Stimulated activated CD4-positive, alpha-beta T cell treated with anti-CD3 and anti-CD28 coated beads, Interleukin-4, amount 100 ng/mL, for 4 hours (primary cell): ENCODE measurements around the gene DLGAP1.

Experiments
- DNase-seq, 2 experiments: peaks; one replicate each; pipeline ENCODE4 v3.0.0-alpha.2; 2020

DLGAP1 gene

GRCh38 chr18:3649135-3649632 is 805.9 kb downstream of the DLGAP1 start:
- DNase-seq = no peak

GRCh38 chr18:3648641-3649040 is 806.5 kb downstream of the DLGAP1 start:
- DNase-seq = no peak

- DNase-seq = no peak
Measured at GRCh38 chr18:3648200-3648599, 806.9 kb downstream of the DLGAP1 start.

GRCh38 chr18:3647636-3648035 is 807.5 kb downstream of the DLGAP1 start:
- DNase-seq = no peak

GRCh38 chr18:3645384-3646156 is 809.5 kb downstream of the DLGAP1 start:
- no peak for DNase-seq

GRCh38 chr18:3634250-3634939 is 820.7 kb downstream of the DLGAP1 start:
- DNase-seq = no peak

GRCh38 chr18:3631887-3632286 is 823.2 kb downstream of the DLGAP1 start:
- no peak for DNase-seq

- no peak for DNase-seq
Measured at GRCh38 chr18:3626929-3627458, 828.1 kb downstream of the DLGAP1 start.

- no peak for DNase-seq
Measured at GRCh38 chr18:3625742-3626091, 829.4 kb downstream of the DLGAP1 start.

GRCh38 chr18:3624935-3625741 is 830.0 kb downstream of the DLGAP1 start:
- peak; percentile 45 to 76 for DNase-seq

GRCh38 chr18:3624546-3624934 is 830.6 kb downstream of the DLGAP1 start:
- DNase-seq = no peak

GRCh38 chr18:3623769-3624545 is 831.1 kb downstream of the DLGAP1 start:
- no peak for DNase-seq

GRCh38 chr18:3620146-3621119 is 834.7 kb downstream of the DLGAP1 start:
- no peak for DNase-seq

GRCh38 chr18:3619746-3620145 is 835.4 kb downstream of the DLGAP1 start:
- DNase-seq = no peak

GRCh38 chr18:3619222-3619621 is 835.9 kb downstream of the DLGAP1 start:
- DNase-seq = no peak

- no peak for DNase-seq
Measured at GRCh38 chr18:3616744-3617143, 838.4 kb downstream of the DLGAP1 start.

GRCh38 chr18:3616142-3616541 is 839.0 kb downstream of the DLGAP1 start:
- no peak for DNase-seq

GRCh38 chr18:3615374-3615985 is 839.6 kb downstream of the DLGAP1 start:
- no peak for DNase-seq

GRCh38 chr18:3612315-3612714 is 842.8 kb downstream of the DLGAP1 start:
- no peak for DNase-seq

GRCh38 chr18:3611313-3612090 is 843.6 kb downstream of the DLGAP1 start:
- no peak for DNase-seq
